Bone marrow (tissue), 2 donors: ENCODE measurements around the gene ALG1.

Experiments
- DNase-seq, 2 donors: peaks; one replicate each; lab custom pipeline; 2025; lab: John Stamatoyannopoulos, UW

Gene ALG1, protein sequence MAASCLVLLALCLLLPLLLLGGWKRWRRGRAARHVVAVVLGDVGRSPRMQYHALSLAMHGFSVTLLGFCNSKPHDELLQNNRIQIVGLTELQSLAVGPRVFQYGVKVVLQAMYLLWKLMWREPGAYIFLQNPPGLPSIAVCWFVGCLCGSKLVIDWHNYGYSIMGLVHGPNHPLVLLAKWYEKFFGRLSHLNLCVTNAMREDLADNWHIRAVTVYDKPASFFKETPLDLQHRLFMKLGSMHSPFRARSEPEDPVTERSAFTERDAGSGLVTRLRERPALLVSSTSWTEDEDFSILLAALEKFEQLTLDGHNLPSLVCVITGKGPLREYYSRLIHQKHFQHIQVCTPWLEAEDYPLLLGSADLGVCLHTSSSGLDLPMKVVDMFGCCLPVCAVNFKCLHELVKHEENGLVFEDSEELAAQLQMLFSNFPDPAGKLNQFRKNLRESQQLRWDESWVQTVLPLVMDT

DNA sequence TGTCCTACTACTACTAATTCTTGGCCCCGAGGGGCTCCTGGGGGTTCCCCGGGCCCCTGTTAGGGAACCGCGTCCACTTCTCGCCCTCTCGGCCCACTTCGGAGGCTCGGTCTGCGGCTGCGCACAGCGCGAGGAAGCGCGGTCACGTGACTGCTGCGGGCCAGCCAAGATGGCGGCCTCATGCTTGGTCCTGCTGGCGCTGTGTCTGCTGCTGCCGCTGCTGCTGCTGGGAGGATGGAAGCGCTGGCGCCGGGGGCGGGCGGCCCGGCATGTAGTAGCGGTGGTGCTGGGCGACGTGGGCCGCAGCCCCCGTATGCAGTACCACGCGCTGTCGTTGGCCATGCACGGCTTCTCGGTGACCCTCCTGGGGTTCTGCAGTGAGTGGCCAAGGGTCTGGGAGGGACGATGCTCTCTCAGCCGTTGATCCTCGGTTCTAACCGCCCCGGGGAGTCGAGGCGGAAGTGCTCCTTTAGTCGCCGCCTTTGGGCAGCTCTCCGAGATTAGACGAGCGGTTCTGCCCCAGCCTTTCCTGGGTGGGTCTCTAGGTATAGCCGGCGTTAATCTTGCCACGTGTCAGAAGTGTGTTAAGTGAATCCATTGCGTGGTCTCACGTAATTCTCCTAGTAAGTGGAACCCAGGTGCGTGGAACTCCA lies at the start of gene ALG1:
ALG1 (plus strand) TSS at position 163 of the 653 bp plus-strand sequence; CDS start at position 170, 7 bp downstream.
- peak; percentile 59 to 67 for DNase-seq

DNA sequence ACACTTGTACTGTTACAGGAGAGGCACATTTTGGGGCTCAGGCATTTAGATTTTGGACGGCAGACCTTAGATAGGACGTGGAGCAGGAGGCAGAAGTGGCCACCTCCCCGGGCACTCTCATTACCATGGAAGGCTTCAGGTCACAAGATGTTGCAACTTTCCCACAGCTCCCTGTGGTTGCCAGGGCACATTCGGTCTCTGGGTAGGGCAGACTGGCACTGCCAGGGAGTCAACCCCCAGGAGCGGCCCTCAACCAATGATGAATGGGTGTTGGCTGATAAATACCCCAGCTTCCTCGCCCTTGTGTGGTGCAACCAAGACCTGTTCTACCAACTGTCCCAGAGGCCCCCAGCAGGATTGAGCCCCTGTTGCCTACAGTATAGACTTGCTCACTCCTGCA lies 49.1 kb upstream of the ALG1 start:
- no peak for DNase-seq

DNA sequence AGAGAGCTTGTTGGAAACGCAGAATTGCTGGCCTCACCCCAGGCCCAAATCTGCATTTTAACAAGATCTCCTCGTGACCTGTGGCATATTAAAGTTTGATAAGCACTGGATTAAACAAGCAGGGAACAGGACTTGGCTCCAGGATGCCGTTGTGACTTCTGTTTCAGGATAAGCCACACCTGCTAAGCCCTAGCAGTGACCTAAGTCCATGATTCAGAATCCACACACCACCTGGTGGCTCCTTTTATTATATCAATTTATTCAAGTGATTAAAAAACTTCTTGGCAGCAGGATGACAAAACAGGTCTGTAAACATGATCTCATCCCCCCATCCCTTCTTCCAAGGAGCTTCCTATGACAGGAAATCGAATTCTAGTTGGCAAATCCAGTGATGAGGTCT lies 47.0 kb upstream of the ALG1 start:
- DNase-seq = no peak

DNA sequence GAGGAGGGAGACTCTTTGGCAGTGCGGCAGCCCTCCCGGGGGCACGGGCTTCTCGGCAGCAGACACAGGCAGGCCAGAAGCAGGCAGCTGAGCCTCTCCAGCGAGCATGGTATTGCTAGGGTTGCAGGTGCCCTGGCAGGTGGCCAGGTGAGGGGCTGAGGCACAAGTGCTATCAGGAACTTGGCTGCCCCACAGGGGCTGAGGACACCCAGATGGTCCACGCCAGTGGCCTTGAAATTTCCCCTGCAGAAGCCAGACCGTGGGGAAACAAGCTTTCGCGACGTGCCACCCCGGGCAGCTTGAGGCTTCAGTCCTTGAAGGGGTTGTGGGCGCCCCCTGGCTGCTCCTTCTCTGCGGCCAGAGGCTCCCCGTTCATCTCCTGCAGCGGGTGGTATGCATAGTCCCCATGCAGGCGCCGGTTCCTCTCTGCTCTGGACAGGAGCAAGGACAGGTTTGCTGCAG lies 46.4 kb upstream of the ALG1 start:
- DNase-seq = no peak

DNA sequence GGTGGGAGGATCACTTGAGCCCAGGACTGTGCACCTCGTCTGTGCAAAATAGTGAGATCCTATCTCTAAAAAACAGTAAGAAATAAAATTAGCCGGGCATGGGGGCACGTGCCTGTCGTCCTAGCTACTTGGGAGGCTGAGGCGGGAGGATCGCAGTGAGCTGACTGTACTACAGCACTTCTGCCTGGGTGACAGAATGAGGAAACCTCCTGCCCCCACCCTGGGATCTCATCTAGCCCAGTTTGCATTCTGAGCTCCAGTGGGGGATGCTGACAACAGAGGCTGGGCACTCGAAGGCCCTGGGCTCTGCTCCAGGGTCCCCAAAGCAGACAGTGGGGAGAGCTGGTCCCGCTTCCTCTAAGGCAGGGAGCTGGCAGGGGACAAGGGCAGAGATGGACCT lies 45.0 kb upstream of the ALG1 start:
- no peak for DNase-seq

DNA sequence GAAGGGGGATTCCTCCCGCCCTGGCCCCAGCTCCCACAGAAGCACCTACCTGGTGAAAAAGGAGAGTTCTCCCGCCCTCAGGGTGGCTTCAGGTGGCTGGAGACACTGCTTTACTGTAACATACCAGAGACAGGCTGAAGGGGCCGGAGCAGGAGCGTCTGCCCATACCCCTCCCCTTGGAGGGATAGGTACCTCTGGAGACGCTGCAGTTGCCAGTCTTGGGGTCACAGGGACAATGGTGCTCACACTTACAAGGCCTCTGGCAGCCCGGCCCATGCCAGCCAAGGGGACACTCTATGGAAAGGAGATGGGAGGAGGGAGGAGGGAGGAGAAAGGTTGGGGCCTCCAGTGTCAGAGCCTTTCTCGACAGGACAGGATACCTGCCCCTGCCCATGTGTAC lies 44.6 kb upstream of the ALG1 start:
- DNase-seq = no peak

DNA sequence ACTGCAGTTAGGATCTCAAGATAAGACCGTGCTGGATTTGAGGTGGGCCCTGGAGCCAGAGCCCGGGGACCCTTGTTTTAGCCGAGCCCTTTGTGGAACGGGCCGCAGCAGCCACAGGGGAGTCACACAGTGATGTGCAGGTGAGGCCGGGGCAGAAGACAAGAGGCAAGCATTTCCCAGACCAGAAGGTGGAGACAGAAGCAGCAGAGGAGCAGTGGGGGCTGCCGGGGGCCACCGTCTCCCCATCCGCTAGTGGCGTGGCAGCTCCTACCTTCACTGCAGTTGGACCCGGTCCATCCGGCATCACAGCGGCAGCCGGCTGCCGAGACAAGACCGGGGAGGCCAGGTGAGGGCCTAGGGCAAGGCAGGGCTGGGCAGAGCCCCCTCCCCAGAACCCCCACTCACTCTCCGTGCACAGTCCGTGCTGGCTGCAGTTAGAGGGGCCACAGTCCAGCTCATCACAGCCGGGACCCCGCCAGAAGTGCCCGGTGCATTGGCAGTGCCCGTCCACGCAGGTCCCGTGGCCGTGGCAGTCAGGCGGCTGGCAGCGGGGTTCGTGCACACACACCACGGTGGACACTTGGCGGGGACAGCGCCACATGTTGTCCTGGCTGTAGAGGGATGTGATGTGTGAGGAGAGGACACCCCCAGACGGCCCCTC lies 43.9 kb upstream of the ALG1 start:
- no peak for DNase-seq

DNA sequence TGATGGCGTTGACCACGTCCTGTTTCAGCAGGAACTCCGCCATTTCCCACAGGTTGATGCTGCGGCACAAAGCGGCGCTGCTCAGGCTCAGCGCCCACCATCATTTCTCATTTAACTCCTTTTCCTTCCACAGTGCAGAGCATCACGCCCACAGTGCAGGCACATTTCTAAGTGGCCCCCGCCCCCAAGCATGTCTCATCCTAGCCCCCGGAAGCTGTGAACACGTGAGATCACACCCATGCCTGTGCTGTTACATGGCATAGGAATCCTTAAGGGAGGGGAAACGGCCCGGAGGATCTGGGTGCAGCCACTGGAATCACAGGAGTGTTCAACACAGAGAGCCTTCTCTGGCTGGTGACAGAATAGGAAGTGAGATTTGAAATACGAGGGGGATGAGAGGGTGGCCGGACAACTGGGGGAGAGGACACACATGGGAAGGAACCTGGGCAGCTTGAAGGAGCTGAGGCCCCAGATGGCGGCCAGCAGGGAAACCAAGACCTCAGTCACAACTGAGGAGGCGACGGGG lies 42.6 kb upstream of the ALG1 start:
- no peak for DNase-seq

DNA sequence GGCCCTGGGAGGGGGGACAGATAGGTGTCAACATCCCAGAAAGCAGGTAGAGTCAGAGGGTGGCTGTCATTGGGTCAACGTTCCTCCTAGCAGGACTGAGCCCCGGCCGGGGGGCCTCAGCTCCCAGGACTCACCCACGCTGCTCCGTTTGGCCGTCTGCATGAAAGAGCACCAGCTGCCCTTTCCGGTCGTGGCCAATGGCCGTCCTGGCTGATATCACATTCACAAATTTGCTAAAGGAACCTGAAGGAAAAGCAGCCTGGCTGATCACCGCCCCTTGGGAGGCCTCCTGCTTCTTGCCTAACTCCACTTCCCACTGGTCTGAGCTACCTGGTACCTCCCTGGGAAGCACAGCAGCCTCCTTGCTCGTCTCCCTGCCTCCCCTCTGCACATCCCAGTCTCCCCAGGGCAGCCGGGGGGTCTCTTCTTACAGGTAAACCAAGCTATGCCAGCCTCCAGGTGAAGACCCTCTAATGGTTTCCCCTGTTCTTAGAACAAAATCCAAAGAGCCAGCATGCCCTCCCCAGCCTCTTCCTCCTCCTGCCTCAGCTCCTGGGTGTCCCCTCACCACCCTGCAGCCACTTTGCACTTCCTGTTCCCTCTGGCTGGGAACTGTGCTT lies 41.3 kb upstream of the ALG1 start:
- no peak for DNase-seq

DNA sequence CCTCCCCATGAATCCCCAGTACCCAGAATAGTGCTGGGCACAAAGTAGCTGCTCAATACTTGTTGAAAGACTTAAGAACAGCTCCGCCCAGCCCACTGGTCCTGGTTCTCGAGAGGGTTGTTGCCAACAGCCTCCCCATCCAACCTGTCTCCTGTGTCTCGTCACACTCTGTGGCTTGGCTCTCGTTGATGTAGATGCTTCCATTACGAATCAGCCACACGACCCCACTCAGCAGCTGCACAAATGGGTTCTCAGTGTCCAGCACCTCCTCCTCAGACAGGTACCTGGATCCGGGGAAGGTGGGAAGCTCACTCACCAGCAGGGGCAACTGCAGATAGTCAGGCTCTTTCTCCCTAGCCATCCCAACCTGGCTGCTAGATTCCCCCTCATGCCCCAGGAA lies 40.0 kb upstream of the ALG1 start:
- DNase-seq = no peak

DNA sequence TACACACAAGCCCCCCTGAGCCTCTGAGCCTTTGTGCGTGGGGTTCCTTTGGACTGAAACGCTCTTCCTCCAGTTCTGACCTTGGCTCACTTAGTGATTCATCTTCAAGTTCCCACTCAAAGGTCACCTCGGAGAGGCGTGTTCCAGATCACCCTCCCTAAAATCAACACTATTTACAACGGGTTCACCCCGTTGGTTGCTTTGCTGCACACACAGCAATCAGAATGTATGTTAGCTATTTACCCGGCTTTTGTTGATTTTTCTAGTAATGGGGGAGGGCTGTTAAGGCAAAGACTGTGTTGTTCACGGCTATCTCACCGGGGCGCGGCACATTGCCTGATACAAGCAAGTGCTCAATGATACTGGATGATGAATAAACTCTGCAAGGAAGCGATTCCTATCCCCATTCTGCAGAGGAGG lies 38.9 kb upstream of the ALG1 start:
- no peak for DNase-seq

DNA sequence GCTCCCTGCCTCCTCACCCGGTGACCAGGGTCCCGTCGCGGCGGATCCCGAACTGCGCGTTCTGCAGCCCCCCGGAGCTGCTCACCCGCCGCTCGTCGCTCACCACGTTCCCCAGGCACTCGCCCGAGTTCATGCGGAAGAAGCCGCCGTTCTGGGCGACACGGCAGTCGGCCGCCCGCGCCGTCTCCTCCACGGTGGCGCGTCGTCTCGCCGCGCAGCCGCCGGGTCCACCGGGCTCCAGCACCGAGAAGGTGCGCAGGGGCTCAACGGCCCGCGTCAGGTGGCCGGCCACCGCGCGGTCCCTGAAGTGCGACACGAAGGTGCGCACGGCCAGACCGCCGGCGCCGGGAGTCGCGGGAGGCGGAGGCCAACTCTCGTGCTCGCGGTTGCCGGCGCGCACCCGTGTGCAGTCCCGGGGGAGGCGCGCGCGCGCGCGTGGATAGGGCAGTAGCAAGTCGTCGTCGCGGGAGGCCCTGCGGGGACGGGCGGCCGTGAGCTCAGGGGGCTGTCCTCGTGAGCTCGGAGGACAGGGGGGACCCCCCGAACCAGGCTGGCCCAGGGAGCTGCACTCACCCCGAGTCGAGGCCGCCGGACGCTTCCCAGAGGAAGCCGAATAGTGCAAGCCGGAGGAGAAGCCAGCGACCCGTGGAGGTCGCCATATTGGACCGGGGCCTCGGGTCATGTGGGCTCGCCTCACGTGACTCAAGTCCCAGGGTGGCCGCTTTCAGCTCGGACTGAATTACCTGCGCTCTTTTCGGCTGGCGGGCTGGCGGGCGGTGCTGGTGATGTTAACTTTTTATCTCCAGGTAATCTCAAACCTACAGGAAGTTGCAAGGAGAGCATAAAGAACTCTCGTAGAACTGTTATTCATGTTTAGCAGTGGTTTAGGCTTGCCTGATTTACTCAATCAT lies 38.1 kb upstream of the ALG1 start, which contains the start of gene NAGPA:
NAGPA (minus strand) TSS at position 680 of the 911 bp plus-strand sequence; CDS start at position 659, 21 bp downstream.
- DNase-seq = peak; percentile 48 to 92

DNA sequence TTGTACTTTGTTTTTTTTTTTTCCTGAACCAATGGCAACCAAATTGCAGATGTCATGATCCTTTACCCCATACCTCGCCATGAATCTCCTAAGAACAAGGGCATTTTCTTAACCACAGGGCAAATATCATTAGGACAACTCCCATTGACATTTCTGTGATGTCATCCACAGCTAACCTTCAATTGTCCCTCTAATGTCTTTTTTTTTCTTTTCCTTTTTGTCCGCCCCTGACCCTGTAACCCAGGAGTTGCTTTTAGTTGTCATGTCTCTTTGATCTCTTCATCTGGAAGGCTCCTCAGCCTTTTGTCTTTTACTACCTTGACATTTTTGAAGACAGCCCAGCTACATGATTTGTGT lies 37.5 kb upstream of the ALG1 start:
- no peak for DNase-seq

DNA sequence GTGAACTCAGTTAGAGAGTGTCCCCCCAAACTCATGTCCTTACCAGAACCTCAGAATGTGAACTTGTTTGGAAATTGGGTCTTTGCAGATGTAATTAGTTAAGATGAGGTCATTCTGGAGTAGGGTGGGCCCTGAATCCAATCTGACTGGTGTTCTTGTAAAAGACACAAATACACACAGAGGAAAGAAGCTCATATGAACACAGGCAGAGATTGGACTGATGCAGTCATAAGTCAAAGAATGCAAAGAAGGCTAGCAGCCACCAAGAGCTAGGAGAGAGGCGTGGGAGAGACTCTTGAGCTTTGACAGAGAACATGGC lies 35.8 kb upstream of the ALG1 start:
- DNase-seq = no peak

DNA sequence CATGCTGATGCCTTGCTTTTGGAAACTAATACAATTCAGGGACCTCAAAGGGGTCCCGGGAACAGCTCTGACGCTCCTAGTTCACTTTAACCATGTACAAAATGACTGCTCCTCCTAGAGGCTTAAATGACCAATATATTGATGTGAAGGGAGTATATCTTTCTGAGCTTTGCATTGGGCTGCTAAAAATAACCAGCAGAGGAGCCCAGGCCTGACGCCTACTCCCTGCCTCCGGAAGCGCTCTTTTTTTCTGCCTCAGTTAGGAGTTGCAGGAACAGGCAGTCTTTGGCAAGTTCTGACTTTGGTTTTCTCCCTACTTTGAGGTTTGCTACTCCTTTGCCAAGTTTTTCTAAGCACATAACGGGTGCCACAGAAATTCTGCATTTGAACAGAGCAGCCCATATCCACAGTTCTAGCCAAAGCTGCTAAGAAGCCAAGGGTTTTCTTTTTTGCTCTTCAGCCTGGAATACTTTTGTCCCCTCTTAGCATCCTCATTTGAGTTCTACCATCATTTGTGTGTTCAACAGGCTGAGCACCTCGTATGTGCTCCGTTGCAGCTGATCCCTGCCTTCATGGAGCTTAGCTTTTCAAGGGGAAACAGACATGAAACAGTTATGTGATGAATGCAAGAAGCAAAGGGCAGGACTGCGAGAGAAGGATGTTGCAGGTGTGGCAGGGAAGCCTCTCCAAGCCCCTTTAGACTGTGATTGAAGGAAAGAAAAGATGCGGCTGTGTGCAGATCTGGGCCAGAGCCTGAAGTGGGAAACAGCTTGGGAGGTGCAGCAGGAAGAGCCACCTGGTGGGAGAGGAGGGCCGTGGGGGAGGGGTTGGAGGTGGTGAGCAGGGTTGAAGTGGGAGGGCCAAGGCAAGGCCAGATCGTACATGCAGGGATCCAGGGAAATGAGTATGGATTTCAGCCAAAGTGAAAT lies 35.2 kb upstream of the ALG1 start:
- DNase-seq = no peak

DNA sequence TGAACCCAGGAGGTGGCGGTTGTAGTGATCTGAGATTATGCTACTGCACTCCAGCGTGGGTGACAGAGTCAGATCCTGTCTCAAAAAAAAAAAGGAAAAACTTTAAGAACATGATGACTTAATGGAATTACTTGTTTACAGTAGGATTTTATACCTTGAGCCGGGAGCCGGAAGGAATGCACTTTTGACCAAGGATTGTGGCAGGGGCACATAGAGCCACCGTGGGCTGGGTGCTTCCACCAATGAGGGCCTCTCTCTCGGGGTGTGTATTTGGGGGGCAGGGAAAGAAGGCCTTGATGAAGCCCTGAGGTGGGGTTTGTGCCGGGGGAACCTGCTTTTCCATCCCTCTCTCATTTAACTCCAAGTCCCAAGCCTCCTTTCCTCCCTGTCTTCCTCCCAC lies 31.2 kb upstream of the ALG1 start:
- no peak for DNase-seq

DNA sequence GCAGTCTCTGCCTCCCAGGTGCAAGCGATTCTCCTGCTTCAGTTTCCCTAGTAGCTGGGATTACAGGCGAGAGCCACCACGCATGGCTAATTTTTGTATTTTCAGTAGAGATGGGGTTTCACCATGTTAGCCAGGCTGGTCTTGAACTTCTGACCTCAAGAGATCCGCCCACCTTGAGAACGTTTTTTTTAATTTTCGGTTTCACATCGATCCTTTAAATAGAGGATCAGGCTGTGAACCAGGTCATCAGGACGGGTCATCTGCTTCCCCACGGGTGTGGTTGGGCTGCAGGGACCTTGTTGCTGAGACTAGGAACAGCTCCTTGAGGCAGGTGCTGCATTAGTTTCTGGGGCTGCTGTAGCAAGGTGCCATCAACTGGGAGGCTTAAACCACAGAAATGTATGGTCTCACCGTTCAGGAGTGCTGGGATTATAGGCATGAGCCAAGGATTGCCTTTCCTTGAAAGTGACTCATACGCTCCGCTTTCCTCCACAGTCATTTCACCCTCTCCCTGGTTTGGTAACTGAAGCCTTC lies 30.0 kb upstream of the ALG1 start:
- no peak for DNase-seq

DNA sequence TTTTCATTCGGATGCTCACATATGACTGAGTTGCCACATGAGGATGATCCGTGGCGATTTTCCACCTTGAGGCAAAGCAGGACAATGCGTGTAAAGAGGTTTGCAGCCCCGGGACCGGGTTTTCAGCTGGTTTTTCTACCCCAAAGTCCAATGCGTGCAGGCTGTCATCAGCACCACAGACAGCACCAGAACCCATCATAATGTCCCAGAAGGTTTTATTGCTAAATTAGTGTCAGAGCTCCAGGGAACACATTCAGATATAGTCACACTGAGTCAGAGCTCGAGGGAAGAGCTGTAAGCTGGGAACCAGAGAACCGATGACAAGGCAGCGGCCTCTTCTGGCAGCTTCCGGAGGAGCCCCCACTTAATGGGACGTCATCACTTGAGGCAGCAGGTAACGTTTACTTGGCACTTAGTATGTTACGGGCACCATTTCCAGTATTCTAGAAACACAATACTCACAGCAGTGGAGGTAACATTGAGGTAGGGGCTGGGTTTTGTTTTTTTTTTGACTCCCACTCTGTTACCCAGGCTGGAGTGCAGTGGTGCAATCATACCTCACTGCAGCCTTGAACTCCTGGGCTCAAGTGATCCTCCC lies 29.0 kb upstream of the ALG1 start:
- DNase-seq = no peak

DNA sequence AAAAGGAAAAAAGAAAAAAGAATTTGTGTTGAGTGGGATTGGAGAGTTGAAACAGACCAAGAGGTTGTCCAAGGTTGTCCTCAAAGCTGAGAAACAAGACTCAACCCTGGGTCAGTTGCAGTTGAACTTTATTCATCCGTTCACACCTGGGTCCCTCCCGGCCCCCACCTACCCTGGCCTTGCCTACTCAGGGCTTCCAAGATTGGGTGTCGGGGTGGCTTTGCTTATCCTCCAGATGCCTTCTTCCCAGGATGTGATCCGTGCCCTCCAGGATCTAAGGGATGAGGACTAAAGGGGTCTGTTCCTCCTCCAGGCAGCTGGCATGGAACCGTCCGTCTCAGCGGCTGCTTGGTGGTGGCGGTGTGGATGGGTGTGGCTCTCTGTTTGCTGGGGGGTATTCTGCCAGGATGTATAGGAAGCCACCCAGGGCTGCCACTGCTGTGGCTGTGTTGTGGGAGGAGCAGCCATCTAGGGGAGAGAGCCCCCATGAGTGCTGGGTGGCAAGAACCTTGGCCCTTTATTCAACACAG lies 27.6 kb upstream of the ALG1 start:
- no peak for DNase-seq
